ENCODE measurements around the gene EHD4.

EHD4 gene

GRCh38 chr15:41918506-41919126 lies 53.7 kb downstream of the EHD4 start:
- in situ Hi-C loops (cut with HindIII; ENCODE audit: low sequenced_read_pairs), result no loop called here
- no peak overlapping the region for H3K4me3 ChIP-seq (ENCODE audit: low read depth, low read length)
- no peak for DNase-seq (ENCODE audit: low read depth)
- TF ChIP-seq CTCF (IDR thresholded peaks at IDR 0.05; ENCODE audit: low read depth, low read length, missing control alignments), result no peak

DNA sequence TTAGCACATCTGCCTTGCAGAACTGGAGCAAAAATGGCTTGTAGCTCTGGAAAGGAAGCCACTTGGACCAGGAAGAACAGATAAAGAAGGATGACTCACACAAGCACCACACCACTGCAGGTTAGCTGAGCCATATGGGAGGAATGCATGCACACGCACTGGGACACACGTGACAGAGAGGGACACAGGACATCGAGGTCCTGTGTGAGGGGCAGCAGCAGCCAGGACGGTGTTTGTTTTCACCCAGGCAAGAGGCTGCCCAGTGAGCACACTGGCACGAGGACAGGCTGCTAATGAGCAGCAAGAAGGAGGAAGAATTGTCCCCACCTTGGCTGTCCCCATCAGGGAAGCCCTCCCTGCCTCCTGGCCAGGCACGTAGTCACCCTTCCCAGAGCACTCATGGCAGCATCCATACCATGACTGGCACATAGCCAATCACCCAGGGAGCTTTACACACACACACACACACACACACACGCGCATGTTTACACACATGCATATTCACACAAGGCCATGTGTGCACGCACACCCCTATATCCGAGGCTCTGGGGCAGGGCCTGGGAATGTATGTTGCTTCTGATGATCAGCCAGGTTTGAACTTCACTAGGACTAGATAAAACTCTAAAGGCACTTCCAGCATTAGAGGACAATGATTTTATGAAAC lies 54.5 kb downstream of the EHD4 start:
- H3K4me3 ChIP-seq (ENCODE audit: low read depth, low read length), result no peak overlapping the region
- TF ChIP-seq CTCF (IDR thresholded peaks at IDR 0.05; ENCODE audit: low read depth, low read length, missing control alignments), result no peak
- in situ Hi-C loops (cut with HindIII; ENCODE audit: low sequenced_read_pairs), result no loop called here
- DNase-seq (ENCODE audit: low read depth), result no peak

- TF ChIP-seq CTCF (IDR thresholded peaks at IDR 0.05; ENCODE audit: low read depth, low read length, missing control alignments), result no peak
- no peak for DNase-seq (ENCODE audit: low read depth)
- in situ Hi-C loops (cut with HindIII; ENCODE audit: low sequenced_read_pairs), result no loop called here
- no peak overlapping the region for H3K4me3 ChIP-seq (ENCODE audit: low read depth, low read length)
Observed at GRCh38 chr15:41915255-41915994, 56.9 kb downstream of the EHD4 start.

GRCh38 chr15:41914411-41914810 lies 57.9 kb downstream of the EHD4 start:
- DNase-seq (ENCODE audit: low read depth), result no peak
- in situ Hi-C loops (cut with HindIII; ENCODE audit: low sequenced_read_pairs), result no loop called here
- no peak overlapping the region for H3K4me3 ChIP-seq (ENCODE audit: low read depth, low read length)
- no peak for TF ChIP-seq CTCF (IDR thresholded peaks at IDR 0.05; ENCODE audit: low read depth, low read length, missing control alignments)

- no peak for DNase-seq (ENCODE audit: low read depth)
- H3K4me3 ChIP-seq (ENCODE audit: low read depth, low read length), result no peak overlapping the region
- no peak for TF ChIP-seq CTCF (IDR thresholded peaks at IDR 0.05; ENCODE audit: low read depth, low read length, missing control alignments)
- in situ Hi-C loops (cut with HindIII; ENCODE audit: low sequenced_read_pairs), result no loop called here
Observed at GRCh38 chr15:41913256-41913655, 59.1 kb downstream of the EHD4 start.

DNA sequence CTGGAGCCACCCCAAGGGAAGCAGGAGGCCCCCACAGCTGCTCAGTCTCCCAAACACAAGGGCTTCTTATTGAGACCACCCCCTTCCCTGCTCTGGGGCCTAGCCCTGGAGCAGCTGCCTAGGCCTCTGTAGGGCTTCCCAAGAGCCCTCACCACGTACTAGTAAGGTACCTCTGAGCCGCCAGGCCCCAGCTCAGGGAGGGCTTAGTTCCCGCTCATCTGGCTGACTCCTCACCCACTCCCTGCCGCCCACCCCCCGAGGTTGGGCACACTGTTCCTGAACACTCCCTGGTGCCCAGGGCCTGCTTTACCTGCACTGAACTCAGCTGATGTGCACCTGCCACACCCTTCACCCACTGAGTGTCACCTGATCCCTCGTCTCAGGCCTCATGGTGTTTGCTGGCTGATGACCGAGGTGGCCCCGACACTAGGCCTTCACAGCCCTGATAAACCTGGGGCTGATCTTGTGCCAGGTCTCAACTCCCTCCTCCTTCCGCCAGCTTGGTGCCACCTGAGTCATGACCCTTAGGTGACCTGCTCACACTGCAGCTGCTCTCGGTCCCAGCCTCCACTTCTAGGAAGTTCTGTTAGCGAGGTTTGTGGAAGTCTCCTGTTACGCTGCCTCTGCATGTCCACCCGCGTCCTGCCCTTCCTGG lies 60.5 kb downstream of the EHD4 start:
- no peak for TF ChIP-seq CTCF (IDR thresholded peaks at IDR 0.05; ENCODE audit: low read depth, low read length, missing control alignments)
- no peak overlapping the region for H3K4me3 ChIP-seq (ENCODE audit: low read depth, low read length)
- no peak for DNase-seq (ENCODE audit: low read depth)
- in situ Hi-C loops (cut with HindIII; ENCODE audit: low sequenced_read_pairs), result no loop called here

Measured in astrocyte of the cerebellum (primary cell).